HepG2 (cell line): Measurements from ENCODE around the gene EFNA2. TPM values are rescaled to one million over a fixed set of nuclear protein-coding genes. Genes with fewer than 3 reads are reported as not detected.

ENCODE experiments used
- GABPB1 ChIP-seq: IDR thresholded peaks from 2 replicates; pipeline ENCODE4 v1.6.1; 2016; ENCODE audit warnings: mild to moderate bottlenecking, missing genetic modification reagents, moderate library complexity, missing compliant biosample characterization
- HES4 ChIP-seq: sonication (generic); formaldehyde crosslinking; IDR thresholded peaks from 2 replicates; pipeline ENCODE4 v1.9.0; 2021; ENCODE audit warnings: mild to moderate bottlenecking, missing genetic modification reagents, borderline replicate concordance
- MZF1 ChIP-seq: sonication (generic); formaldehyde crosslinking; IDR thresholded peaks from 2 replicates; pipeline ENCODE4 v1.8.1; 2023; ENCODE audit warnings: mild to moderate bottlenecking, missing genetic modification reagents, borderline replicate concordance
- NFYB ChIP-seq: sonication (generic); formaldehyde crosslinking; IDR thresholded peaks from 2 replicates; pipeline ENCODE4 v1.4.0; 2020; ENCODE audit warnings: missing genetic modification reagents
- PHF20 ChIP-seq: sonication (generic); formaldehyde crosslinking; IDR thresholded peaks from 2 replicates; pipeline ENCODE4 v1.5.0; 2020; ENCODE audit warnings: mild to moderate bottlenecking, missing genetic modification reagents
- TCF7L2 ChIP-seq: IDR thresholded peaks from 2 replicates; pipeline ENCODE4 v1.6.1; 2011; ENCODE audit warnings: mild to moderate bottlenecking, low read depth, low read length, moderate library complexity
- TRAFD1 ChIP-seq: sonication (generic); formaldehyde crosslinking; IDR thresholded peaks from 2 replicates; pipeline ENCODE4 v1.5.1; 2020; ENCODE audit warnings: missing genetic modification reagents, mild to moderate bottlenecking, borderline replicate concordance
- ZNF788 ChIP-seq: sonication (generic); formaldehyde crosslinking; IDR thresholded peaks from 2 replicates; pipeline ENCODE4 v1.5.0; 2020; ENCODE audit warnings: mild to moderate bottlenecking, missing genetic modification reagents, borderline replicate concordance
- ZSCAN12 ChIP-seq: sonication (generic); formaldehyde crosslinking; IDR thresholded peaks from 2 replicates; pipeline ENCODE4 v1.9.0; 2021; ENCODE audit warnings: mild to moderate bottlenecking, missing genetic modification reagents
- polyA plus RNA-seq, 8 experiments: library from polyadenylated mRNA; depleted of rRNA in 3 of 8; stranded (reverse) in 7 of 8; unstranded in 1 of 8; fragments of >200 nt; fragmentation: Illumina TruSeq in 4 of 8; extraction: Trizol in 4 of 8; gene quantifications; 2 replicates each; pipeline versions ENCODE4 v1.2.1 to v1.2.3, GENCODE V29; 2011 to 2016; ENCODE audit warnings: low read depth in 4 of 8, missing spikeins in 1 of 8, mixed read lengths in 1 of 8; ENCODE audit not compliant: insufficient read depth in 1 of 8
- total RNA-seq, 5 experiments: library from RNA; depleted of rRNA; stranded (reverse); fragments of >200 nt; fragmentation: Illumina TruSeq; extraction: Trizol; gene quantifications; 2 replicates each; pipeline ENCODE4 v1.2.3, GENCODE V29; 2016; ENCODE audit warnings: low read depth in 1 of 5
- TF ChIP-seq, protein P1 (sequence below), 2 experiments: fragments of 450-650 bp in 1 of 2; sonication (generic) in 1 of 2; formaldehyde crosslinking in 1 of 2; IDR thresholded peaks; 2 replicates each; pipeline versions ENCODE4 v1.6.1 to v1.8.0; 2016 to 2022; ENCODE audit warnings: antibody characterized with exemption in 1 of 2, mild to moderate bottlenecking in 1 of 2, missing genetic modification reagents in 1 of 2
- TF ChIP-seq, protein P2 (sequence below): sonication (generic); formaldehyde crosslinking; IDR thresholded peaks from 2 replicates; pipeline ENCODE4 v1.5.0; 2020; ENCODE audit warnings: missing genetic modification reagents

Gene EFNA2
- total and polyA plus RNA-seq, 2 of the 13 experiments (the other 11 are each of a cell fraction or from before 2014, with no cell fraction given), result 6.0 to 9.9 TPM

GRCh38 chr19:1290703-1291651, 5.3 kb downstream of the EFNA2 start (continued):
- TF ChIP-seq, protein P1, sequence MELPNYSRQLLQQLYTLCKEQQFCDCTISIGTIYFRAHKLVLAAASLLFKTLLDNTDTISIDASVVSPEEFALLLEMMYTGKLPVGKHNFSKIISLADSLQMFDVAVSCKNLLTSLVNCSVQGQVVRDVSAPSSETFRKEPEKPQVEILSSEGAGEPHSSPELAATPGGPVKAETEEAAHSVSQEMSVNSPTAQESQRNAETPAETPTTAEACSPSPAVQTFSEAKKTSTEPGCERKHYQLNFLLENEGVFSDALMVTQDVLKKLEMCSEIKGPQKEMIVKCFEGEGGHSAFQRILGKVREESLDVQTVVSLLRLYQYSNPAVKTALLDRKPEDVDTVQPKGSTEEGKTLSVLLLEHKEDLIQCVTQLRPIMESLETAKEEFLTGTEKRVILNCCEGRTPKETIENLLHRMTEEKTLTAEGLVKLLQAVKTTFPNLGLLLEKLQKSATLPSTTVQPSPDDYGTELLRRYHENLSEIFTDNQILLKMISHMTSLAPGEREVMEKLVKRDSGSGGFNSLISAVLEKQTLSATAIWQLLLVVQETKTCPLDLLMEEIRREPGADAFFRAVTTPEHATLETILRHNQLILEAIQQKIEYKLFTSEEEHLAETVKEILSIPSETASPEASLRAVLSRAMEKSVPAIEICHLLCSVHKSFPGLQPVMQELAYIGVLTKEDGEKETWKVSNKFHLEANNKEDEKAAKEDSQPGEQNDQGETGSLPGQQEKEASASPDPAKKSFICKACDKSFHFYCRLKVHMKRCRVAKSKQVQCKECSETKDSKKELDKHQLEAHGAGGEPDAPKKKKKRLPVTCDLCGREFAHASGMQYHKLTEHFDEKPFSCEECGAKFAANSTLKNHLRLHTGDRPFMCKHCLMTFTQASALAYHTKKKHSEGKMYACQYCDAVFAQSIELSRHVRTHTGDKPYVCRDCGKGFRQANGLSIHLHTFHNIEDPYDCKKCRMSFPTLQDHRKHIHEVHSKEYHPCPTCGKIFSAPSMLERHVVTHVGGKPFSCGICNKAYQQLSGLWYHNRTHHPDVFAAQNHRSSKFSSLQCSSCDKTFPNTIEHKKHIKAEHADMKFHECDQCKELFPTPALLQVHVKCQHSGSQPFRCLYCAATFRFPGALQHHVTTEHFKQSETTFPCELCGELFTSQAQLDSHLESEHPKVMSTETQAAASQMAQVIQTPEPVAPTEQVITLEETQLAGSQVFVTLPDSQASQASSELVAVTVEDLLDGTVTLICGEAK (IDR thresholded peaks at IDR 0.05), result no peak
- TF ChIP-seq, protein P1 (CRISPR knock-in tag; IDR thresholded peaks at IDR 0.05), result peak; percentile 69; the same call in 1 of the 2 replicates
- TF ChIP-seq HES4 (peak; percentile 72), MZF1 (CRISPR knock-in tag) (peak; percentile 36; the same call in 1 of the 2 replicates), NFYB (no peak), PHF20 (CRISPR knock-in tag) (peak; percentile 67), TCF7L2 (no peak), GABPB1 (CRISPR knock-in tag) (peak; percentile 95), ZNF788 (peak; percentile 82), ZSCAN12 (CRISPR knock-in tag) (no peak), TRAFD1 (CRISPR knock-in tag) (0 out of 2 replicates have a peak, but pooled peaks have one; percentile 65)
- TF ChIP-seq, protein P2, sequence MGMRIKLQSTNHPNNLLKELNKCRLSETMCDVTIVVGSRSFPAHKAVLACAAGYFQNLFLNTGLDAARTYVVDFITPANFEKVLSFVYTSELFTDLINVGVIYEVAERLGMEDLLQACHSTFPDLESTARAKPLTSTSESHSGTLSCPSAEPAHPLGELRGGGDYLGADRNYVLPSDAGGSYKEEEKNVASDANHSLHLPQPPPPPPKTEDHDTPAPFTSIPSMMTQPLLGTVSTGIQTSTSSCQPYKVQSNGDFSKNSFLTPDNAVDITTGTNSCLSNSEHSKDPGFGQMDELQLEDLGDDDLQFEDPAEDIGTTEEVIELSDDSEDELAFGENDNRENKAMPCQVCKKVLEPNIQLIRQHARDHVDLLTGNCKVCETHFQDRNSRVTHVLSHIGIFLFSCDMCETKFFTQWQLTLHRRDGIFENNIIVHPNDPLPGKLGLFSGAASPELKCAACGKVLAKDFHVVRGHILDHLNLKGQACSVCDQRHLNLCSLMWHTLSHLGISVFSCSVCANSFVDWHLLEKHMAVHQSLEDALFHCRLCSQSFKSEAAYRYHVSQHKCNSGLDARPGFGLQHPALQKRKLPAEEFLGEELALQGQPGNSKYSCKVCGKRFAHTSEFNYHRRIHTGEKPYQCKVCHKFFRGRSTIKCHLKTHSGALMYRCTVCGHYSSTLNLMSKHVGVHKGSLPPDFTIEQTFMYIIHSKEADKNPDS (CRISPR knock-in tag), result peak; percentile 36; the same call in 1 of the 2 replicates
